ENCODE data around the gene CFAP410. TPM values are rescaled to one million over a fixed set of nuclear protein-coding genes. Genes with fewer than 3 reads are reported as not detected.

The CFAP410 gene
- total RNA-seq, 1 donor from 2014 or later: 10.4 TPM

DNA sequence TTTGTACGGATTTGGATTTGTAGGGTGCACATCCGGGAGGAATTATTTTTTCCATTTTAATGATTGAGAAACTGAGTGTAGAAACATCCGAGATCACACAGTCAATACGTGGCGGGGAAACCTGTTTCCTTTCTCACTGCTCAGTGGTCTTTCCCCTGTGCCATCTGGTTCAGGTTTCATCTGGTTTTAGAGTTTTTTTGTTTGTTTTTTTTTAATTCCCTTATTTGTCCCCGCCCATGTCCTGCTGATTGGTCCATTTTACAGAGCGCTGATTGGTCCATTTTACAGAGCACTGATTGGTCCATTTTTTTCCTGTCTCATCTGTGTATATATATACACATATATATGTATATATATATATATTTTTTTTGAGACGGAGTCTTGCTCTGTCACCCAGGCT is 20.2 kb upstream of the CFAP410 start:
- H3K4me3 ChIP-seq (ENCODE audit: insufficient read depth, low read depth, low read length): no peak overlapping the region
- Mint-ChIP-seq H3K27ac (ENCODE audit: unreplicated experiment) (no peak overlapping the region), H3K27me3 (ENCODE audit: low read depth, unreplicated experiment) (peaks cover 34% of the 10 kb centered on the region), H3K4me3 (ENCODE audit: unreplicated experiment) (no peak overlapping the region), H3K4me1 (ENCODE audit: low read depth, unreplicated experiment) (no peaks in the 10 kb centered on the region), H3K36me3 (ENCODE audit: low read depth, unreplicated experiment) (no peaks in the 10 kb centered on the region), H3K9me3 (ENCODE audit: unreplicated experiment) (peaks cover 11% of the 10 kb centered on the region)
- H2AFZ ChIP-seq (ENCODE audit: low read depth, low read length): no peak overlapping the region
- H3K27me3 ChIP-seq (ENCODE audit: insufficient read depth, low read length): no peaks in the 10 kb centered on the region
- no peaks in the 10 kb centered on the region for H3K79me2 ChIP-seq (ENCODE audit: insufficient read depth, low read length)
- no peak overlapping the region for H3K9ac ChIP-seq (ENCODE audit: low read length)
- no peaks in the 10 kb centered on the region for H4K20me1 ChIP-seq (ENCODE audit: insufficient read depth, low read length)
- H3K27ac ChIP-seq (ENCODE audit: low read depth, low read length): no peak overlapping the region
- FAIRE-seq (no peak), DNase-seq (ENCODE audit: low read depth) (no peak)
- no peaks in the 10 kb centered on the region for H3K9me3 ChIP-seq (ENCODE audit: insufficient read depth, low read depth, low read length)
- no peaks in the 10 kb centered on the region for H3K4me1 ChIP-seq (ENCODE audit: insufficient read depth, low read length)
- H3K36me3 ChIP-seq (ENCODE audit: insufficient read depth, low read length): no peaks in the 10 kb centered on the region
- TF ChIP-seq, protein P1, sequence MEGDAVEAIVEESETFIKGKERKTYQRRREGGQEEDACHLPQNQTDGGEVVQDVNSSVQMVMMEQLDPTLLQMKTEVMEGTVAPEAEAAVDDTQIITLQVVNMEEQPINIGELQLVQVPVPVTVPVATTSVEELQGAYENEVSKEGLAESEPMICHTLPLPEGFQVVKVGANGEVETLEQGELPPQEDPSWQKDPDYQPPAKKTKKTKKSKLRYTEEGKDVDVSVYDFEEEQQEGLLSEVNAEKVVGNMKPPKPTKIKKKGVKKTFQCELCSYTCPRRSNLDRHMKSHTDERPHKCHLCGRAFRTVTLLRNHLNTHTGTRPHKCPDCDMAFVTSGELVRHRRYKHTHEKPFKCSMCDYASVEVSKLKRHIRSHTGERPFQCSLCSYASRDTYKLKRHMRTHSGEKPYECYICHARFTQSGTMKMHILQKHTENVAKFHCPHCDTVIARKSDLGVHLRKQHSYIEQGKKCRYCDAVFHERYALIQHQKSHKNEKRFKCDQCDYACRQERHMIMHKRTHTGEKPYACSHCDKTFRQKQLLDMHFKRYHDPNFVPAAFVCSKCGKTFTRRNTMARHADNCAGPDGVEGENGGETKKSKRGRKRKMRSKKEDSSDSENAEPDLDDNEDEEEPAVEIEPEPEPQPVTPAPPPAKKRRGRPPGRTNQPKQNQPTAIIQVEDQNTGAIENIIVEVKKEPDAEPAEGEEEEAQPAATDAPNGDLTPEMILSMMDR (IDR thresholded peaks at IDR 0.05; ENCODE audit: insufficient read depth, low read depth, low read length): no peak
- TF ChIP-seq EZH2 (IDR thresholded peaks at IDR 0.05; ENCODE audit: insufficient read depth, low read length): no peak
- H3K4me2 ChIP-seq (ENCODE audit: low read length): no peak overlapping the region

DNA sequence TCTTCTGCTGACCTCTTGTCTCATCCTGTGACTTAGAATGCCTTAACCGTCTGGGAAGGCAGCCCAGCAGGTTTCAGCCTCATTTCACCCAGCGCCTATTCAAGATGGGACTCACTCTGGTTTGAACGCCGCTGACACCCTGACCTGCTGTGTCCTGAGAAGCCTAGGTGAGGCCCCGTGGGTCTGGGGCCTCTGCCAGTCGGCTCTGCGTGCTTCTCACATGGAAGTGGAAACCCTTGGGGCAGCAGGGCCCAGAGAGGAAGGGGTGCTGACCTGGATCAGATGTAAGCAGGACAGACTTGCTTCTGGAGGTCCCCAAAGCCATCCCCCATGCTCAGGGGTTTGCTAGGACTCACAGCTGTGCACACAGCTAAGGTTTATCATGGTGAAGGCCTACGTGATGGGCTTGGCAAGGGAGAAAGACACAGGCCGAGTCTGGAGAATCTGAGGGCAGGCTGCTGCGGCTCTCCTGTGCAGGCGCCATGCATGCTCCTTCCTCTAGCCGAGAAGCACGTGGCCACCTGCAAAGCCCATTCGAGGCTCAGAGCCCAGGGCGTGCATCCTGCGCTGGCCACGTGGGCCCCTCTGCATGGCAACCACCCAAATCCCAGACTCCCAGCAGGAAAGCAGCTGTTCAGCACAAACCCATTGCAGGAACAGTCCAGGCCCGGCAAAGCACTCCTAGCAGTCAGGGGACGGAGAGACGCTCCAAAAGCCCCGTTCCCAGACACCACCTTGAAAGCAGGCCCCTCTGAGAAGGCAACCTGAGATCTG is 18.1 kb upstream of the CFAP410 start:
- Histone ChIP-seq H3K36me3 (ENCODE audit: insufficient read depth, low read length) (no peaks in the 10 kb centered on the region), H3K79me2 (ENCODE audit: insufficient read depth, low read length) (no peaks in the 10 kb centered on the region), H3K27ac (ENCODE audit: low read depth, low read length) (no peak overlapping the region), H3K4me3 (ENCODE audit: insufficient read depth, low read depth, low read length) (no peak overlapping the region), H3K4me2 (ENCODE audit: low read length) (no peak overlapping the region), H2AFZ (ENCODE audit: low read depth, low read length) (no peak overlapping the region), H3K4me1 (ENCODE audit: insufficient read depth, low read length) (no peaks in the 10 kb centered on the region), H3K27me3 (ENCODE audit: insufficient read depth, low read length) (peaks cover 2% of the 10 kb centered on the region), H4K20me1 (ENCODE audit: insufficient read depth, low read length) (no peaks in the 10 kb centered on the region), H3K9ac (ENCODE audit: low read length) (no peak overlapping the region), H3K9me3 (ENCODE audit: insufficient read depth, low read depth, low read length) (no peaks in the 10 kb centered on the region)
- FAIRE-seq: no peak
- Mint-ChIP-seq H3K9me3 (ENCODE audit: unreplicated experiment) (peaks cover 5% of the 10 kb centered on the region), H3K36me3 (ENCODE audit: low read depth, unreplicated experiment) (no peaks in the 10 kb centered on the region), H3K27ac (ENCODE audit: unreplicated experiment) (no peak overlapping the region), H3K4me3 (ENCODE audit: unreplicated experiment) (no peak overlapping the region), H3K27me3 (ENCODE audit: low read depth, unreplicated experiment) (peaks cover 46% of the 10 kb centered on the region), H3K4me1 (ENCODE audit: low read depth, unreplicated experiment) (no peaks in the 10 kb centered on the region)
- no peak for DNase-seq (ENCODE audit: low read depth)
- TF ChIP-seq, protein P1 (IDR thresholded peaks at IDR 0.05; ENCODE audit: insufficient read depth, low read depth, low read length): no peak
- TF ChIP-seq EZH2 (IDR thresholded peaks at IDR 0.05; ENCODE audit: insufficient read depth, low read length): no peak

DNA sequence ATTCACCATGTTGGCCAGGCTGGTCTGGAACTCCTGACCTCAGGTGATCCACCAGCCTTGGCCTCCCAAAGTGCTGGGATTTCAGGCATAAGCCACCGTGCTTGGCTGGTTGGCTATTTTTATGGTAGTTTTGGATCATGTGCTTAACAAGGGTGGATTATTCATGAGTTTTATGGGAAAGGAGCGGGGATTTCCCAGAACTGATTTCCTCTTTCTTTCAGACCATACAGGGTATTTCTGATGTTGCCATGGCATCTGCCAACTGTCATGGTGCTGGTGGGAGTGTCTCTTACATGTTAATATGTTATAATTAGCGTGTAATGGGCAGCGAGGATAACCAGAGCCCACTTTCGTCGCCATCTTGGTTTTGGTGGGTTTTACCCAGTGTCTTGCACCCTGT is 17.4 kb upstream of the CFAP410 start:
- Mint-ChIP-seq H3K9me3 (ENCODE audit: unreplicated experiment) (peaks cover 5% of the 10 kb centered on the region), H3K27ac (ENCODE audit: unreplicated experiment) (no peak overlapping the region), H3K4me1 (ENCODE audit: low read depth, unreplicated experiment) (no peaks in the 10 kb centered on the region), H3K36me3 (ENCODE audit: low read depth, unreplicated experiment) (no peaks in the 10 kb centered on the region), H3K27me3 (ENCODE audit: low read depth, unreplicated experiment) (peaks cover 52% of the 10 kb centered on the region), H3K4me3 (ENCODE audit: unreplicated experiment) (no peak overlapping the region)
- no peak for FAIRE-seq
- H3K79me2 ChIP-seq (ENCODE audit: insufficient read depth, low read length): no peaks in the 10 kb centered on the region
- no peak overlapping the region for H3K4me3 ChIP-seq (ENCODE audit: insufficient read depth, low read depth, low read length)
- no peaks in the 10 kb centered on the region for H3K4me1 ChIP-seq (ENCODE audit: insufficient read depth, low read length)
- no peak overlapping the region for H2AFZ ChIP-seq (ENCODE audit: low read depth, low read length)
- H3K27ac ChIP-seq (ENCODE audit: low read depth, low read length): no peak overlapping the region
- H3K27me3 ChIP-seq (ENCODE audit: insufficient read depth, low read length): peaks cover 2% of the 10 kb centered on the region
- TF ChIP-seq, protein P1 (IDR thresholded peaks at IDR 0.05; ENCODE audit: insufficient read depth, low read depth, low read length): no peak
- no peak for TF ChIP-seq EZH2 (IDR thresholded peaks at IDR 0.05; ENCODE audit: insufficient read depth, low read length)
- no peak overlapping the region for H3K9ac ChIP-seq (ENCODE audit: low read length)
- H3K4me2 ChIP-seq (ENCODE audit: low read length): no peak overlapping the region
- H4K20me1 ChIP-seq (ENCODE audit: insufficient read depth, low read length): no peaks in the 10 kb centered on the region
- H3K36me3 ChIP-seq (ENCODE audit: insufficient read depth, low read length): no peaks in the 10 kb centered on the region
- no peak for DNase-seq (ENCODE audit: low read depth)
- H3K9me3 ChIP-seq (ENCODE audit: insufficient read depth, low read depth, low read length): no peaks in the 10 kb centered on the region

Data from astrocyte (in vitro differentiated cells and primary cell).